SK-N-SH (cell line): Measurements from ENCODE around the gene UBXN10. TPM values are rescaled to one million over a fixed set of nuclear protein-coding genes. Genes with fewer than 3 reads are reported as not detected.

Source experiments
- CTCF ChIA-PET: fragments of 300-600, 350-600 bp; formaldehyde crosslinking; extraction: SDS; loops from one replicate; lab custom pipeline; 2021; lab: Yijun Ruan, JAX
- POLR2A ChIA-PET: fragments of 350-600 bp; sonication (Branson Sonifier 250); formaldehyde crosslinking; extraction: SDS; loops from one replicate; lab custom pipeline; 2020; ENCODE audit warnings: antibody characterized with exemption, inconsistent platforms; lab: Yijun Ruan, JAX
- DNase-seq: peaks from one replicate; pipeline ENCODE4 v3.0.0; 2012
- H2AFZ ChIP-seq: fragments of 200-600 bp; sonication (generic); 2 replicates; pipeline ENCODE4 v1.8.1; 2016; ENCODE audit warnings: antibody characterized with exemption, mild to moderate bottlenecking, low read depth
- H3F3A ChIP-seq: fragments of 200-600 bp; sonication (generic); replicated peaks from 2 replicates; pipeline ENCODE3; 2016; ENCODE audit warnings: antibody characterized with exemption, mild to moderate bottlenecking; ENCODE audit not compliant: insufficient read depth
- H3K27ac ChIP-seq, 2 experiments: fragments of 200-500 bp in 1 of 2; fragments of 200-600 bp in 1 of 2; sonication (Bioruptor generic) in 1 of 2; sonication (generic), shearing (Covaris generic) in 1 of 2; 2 replicates each; pipeline versions ENCODE4 v1.5.1 to v1.6.1; 2014 to 2016; ENCODE audit warnings: low read depth in 2 of 2, inconsistent platforms in 1 of 2, low read length in 1 of 2, mild to moderate bottlenecking in 1 of 2, mixed read lengths in 1 of 2
- H3K27me3 ChIP-seq: fragments of 200-600 bp; sonication (generic), shearing (Covaris generic); 2 replicates; pipeline ENCODE4 v1.6.1; 2016; ENCODE audit warnings: mixed run types; ENCODE audit not compliant: insufficient read depth
- H3K36me3 ChIP-seq, 2 experiments: fragments of 200-500 bp in 1 of 2; fragments of 200-600 bp in 1 of 2; sonication (Bioruptor generic) in 1 of 2; sonication (generic) in 1 of 2; replicated peaks in 1 of 2; 2 replicates each; pipeline versions ENCODE3 to v1.5.1; 2014 to 2016; ENCODE audit warnings: low read length in 1 of 2, mild to moderate bottlenecking in 1 of 2; ENCODE audit not compliant: insufficient read depth in 2 of 2, control insufficient read depth in 1 of 2
- H3K4me1 ChIP-seq, 2 experiments: fragments of 200-500 bp in 1 of 2; fragments of 200-600 bp in 1 of 2; sonication (Bioruptor generic) in 1 of 2; sonication (generic), shearing (Covaris generic) in 1 of 2; 2 replicates each; pipeline versions ENCODE4 v1.5.1 to v1.6.1; 2014 to 2016; ENCODE audit warnings: low read depth in 1 of 2, low read length in 1 of 2, mixed run types in 1 of 2; ENCODE audit not compliant: insufficient read depth in 2 of 2, control insufficient read depth in 1 of 2
- H3K4me2 ChIP-seq: fragments of 200-600 bp; sonication (generic), shearing (Covaris generic); 2 replicates; pipeline ENCODE4 v1.6.1; 2017; ENCODE audit warnings: mixed run types
- H3K4me3 ChIP-seq, 2 experiments: fragments of 200-500 bp in 1 of 2; fragments of 200-600 bp in 1 of 2; sonication (Bioruptor generic) in 1 of 2; sonication (generic), shearing (Covaris generic) in 1 of 2; 2 replicates each; pipeline versions ENCODE4 v1.5.1 to v1.8.1; 2014 to 2016; ENCODE audit warnings: low read depth in 2 of 2, inconsistent platforms in 1 of 2, low read length in 1 of 2, mild to moderate bottlenecking in 1 of 2, mixed read lengths in 1 of 2, moderate library complexity in 1 of 2
- H3K79me2 ChIP-seq: fragments of 200-600 bp; sonication (generic); 2 replicates; pipeline ENCODE4 v1.8.1; 2017; ENCODE audit warnings: mild to moderate bottlenecking; ENCODE audit not compliant: insufficient read depth
- H3K9ac ChIP-seq: fragments of 200-600 bp; sonication (generic); 2 replicates; pipeline ENCODE4 v1.6.1; 2017; ENCODE audit warnings: mixed run types
- H3K9me2 ChIP-seq: fragments of 200-600 bp; sonication (generic); 2 replicates; pipeline ENCODE4 v1.6.1; 2017; ENCODE audit warnings: mixed run types
- H3K9me3 ChIP-seq: fragments of 200-600 bp; sonication (generic); 2 replicates; pipeline ENCODE4 v1.6.1; 2017; ENCODE audit warnings: mixed run types, mild to moderate bottlenecking, moderate library complexity
- H4K20me1 ChIP-seq: fragments of 200-600 bp; sonication (generic); 2 replicates; pipeline ENCODE4 v1.6.1; 2017; ENCODE audit warnings: mild to moderate bottlenecking, mixed run types; ENCODE audit not compliant: insufficient read depth
- CHD2 ChIP-seq: fragments of 150-350 bp; IDR thresholded peaks from 2 replicates; pipeline ENCODE4 v1.6.1; 2018; ENCODE audit warnings: low read length; ENCODE audit not compliant: partially characterized antibody
- FOXJ3 ChIP-seq: sonication (generic); formaldehyde crosslinking; IDR thresholded peaks from 2 replicates; pipeline ENCODE4 v1.5.1; 2020; ENCODE audit warnings: mild to moderate bottlenecking, missing genetic modification reagents
- GATA2 ChIP-seq: sonication (generic); formaldehyde crosslinking; IDR thresholded peaks from 2 replicates; pipeline ENCODE4 v1.5.0; 2020; ENCODE audit warnings: mild to moderate bottlenecking, missing genetic modification reagents
- MXI1 ChIP-seq: IDR thresholded peaks from 2 replicates; pipeline ENCODE4 v1.6.1; 2012; ENCODE audit warnings: mild to moderate bottlenecking, low read depth, low read length, improper control_type of control experiment
- NFIC ChIP-seq: IDR thresholded peaks from 2 replicates; pipeline ENCODE4 v1.4.0; 2012; ENCODE audit warnings: borderline replicate concordance
- NRF1 ChIP-seq: IDR thresholded peaks from 2 replicates; pipeline ENCODE4 v1.6.1; 2012; ENCODE audit warnings: low read depth, mild to moderate bottlenecking, low read length
- RAD21 ChIP-seq: IDR thresholded peaks from 2 replicates; pipeline ENCODE4 v1.6.1; 2012; ENCODE audit warnings: mild to moderate bottlenecking, low read length
- RCOR1 ChIP-seq: fragments of 150-350 bp; IDR thresholded peaks from 2 replicates; pipeline ENCODE4 v1.6.1; 2017; ENCODE audit warnings: antibody characterized with exemption, low read length
- RXRA ChIP-seq: IDR thresholded peaks from 2 replicates; pipeline ENCODE4 v1.4.0; 2012; ENCODE audit warnings: low read depth, mild to moderate bottlenecking, borderline replicate concordance
- SIN3A ChIP-seq: IDR thresholded peaks from 2 replicates; pipeline ENCODE4 v1.6.1; 2012; ENCODE audit warnings: low read depth, mild to moderate bottlenecking, low read length, moderate library complexity, borderline replicate concordance
- TAF1 ChIP-seq: IDR thresholded peaks from 2 replicates; pipeline ENCODE4 v1.6.1; 2012; ENCODE audit warnings: low read depth, mild to moderate bottlenecking, low read length, moderate library complexity, borderline replicate concordance
- TCF12 ChIP-seq: IDR thresholded peaks from 2 replicates; pipeline ENCODE4 v1.4.0; 2012
- TEAD4 ChIP-seq: IDR thresholded peaks from 2 replicates; pipeline ENCODE4 v1.4.0; 2012; ENCODE audit warnings: mild to moderate bottlenecking, borderline replicate concordance; ENCODE audit not compliant: insufficient read depth
- YY1 ChIP-seq: IDR thresholded peaks from 2 replicates; pipeline ENCODE4 v1.4.0; 2012; ENCODE audit warnings: low read depth, mild to moderate bottlenecking
- ZBTB33 ChIP-seq: IDR thresholded peaks from 2 replicates; pipeline ENCODE4 v1.4.0; 2012; ENCODE audit warnings: low read depth, borderline replicate concordance
- WGBS: methylation state at CpG from one replicate; pipeline ENCODE4 v1.1.6; 2017; ENCODE audit warnings: low lambda C conversion rate; 5-methylcytosine and 5-hydroxymethylcytosine counted together
- polyA plus RNA-seq, 3 experiments: library from polyadenylated mRNA; depleted of rRNA; stranded (reverse); fragments of >200 nt; gene quantifications; 2 replicates each; pipeline ENCODE4 v1.2.3, GENCODE V29; 2012
- TF ChIP-seq, protein P1 (sequence below): fragments of 150-350 bp; IDR thresholded peaks from 2 replicates; pipeline ENCODE4 v1.6.1; 2016; ENCODE audit warnings: mild to moderate bottlenecking, low read depth, low read length
- TF ChIP-seq, protein P2 (sequence below): IDR thresholded peaks from 2 replicates; pipeline ENCODE4; 2012
- TF ChIP-seq, protein P3 (sequence below): IDR thresholded peaks from 2 replicates; pipeline ENCODE4 v1.4.0; 2012; ENCODE audit warnings: low read depth, borderline replicate concordance

The UBXN10 gene, protein sequence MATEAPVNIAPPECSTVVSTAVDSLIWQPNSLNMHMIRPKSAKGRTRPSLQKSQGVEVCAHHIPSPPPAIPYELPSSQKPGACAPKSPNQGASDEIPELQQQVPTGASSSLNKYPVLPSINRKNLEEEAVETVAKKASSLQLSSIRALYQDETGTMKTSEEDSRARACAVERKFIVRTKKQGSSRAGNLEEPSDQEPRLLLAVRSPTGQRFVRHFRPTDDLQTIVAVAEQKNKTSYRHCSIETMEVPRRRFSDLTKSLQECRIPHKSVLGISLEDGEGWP
- polyA plus RNA-seq (2012; rRNA removed), result not detected in 2 replicates
- polyA plus RNA-seq (2012; cell fraction: cytosol; rRNA removed), result under 0.01 TPM in 1 of 2 replicates, not detected in the other
- not detected in 2 replicates for polyA plus RNA-seq (2012; cell fraction: nucleus; rRNA removed)

- 29% methylated on average over 22 of the region's 52 CpGs for WGBS
- CTCF ChIA-PET, result no interaction called here
These were observed at the start of gene UBXN10, which contains the start of gene PLA2G2C for GRCh38 chr1:20185834-20186782. TSS of gene UBXN10 (plus strand) at chr1:20186096. CDS start at chr1:20190562, 4,466 bp downstream. TSS of gene PLA2G2C (minus strand) at chr1:20186518. CDS start at chr1:20177363, 9,155 bp downstream.

GRCh38 chr1:20136249-20136648, 49.6 kb upstream of the UBXN10 start:
- H3F3A ChIP-seq, result no peaks in the 10 kb centered on the region
- no peak for DNase-seq
- H3K27me3 ChIP-seq, result no peaks in the 10 kb centered on the region
- ChIA-PET CTCF (interaction anchor here (1.0 to 1.1 kb wide), 3 partner anchors 16 to 162 kb away, joined by 3 read pairs; no protein-coding TSS in a partner anchor), POLR2A (no interaction called here)
- no peaks in the 10 kb centered on the region for H3K9me3 ChIP-seq
- H3K9ac ChIP-seq, result no peak overlapping the region
- no peaks in the 10 kb centered on the region for H3K36me3 ChIP-seq
- H3K4me3 ChIP-seq, result no peak overlapping the region
- H4K20me1 ChIP-seq, result no peaks in the 10 kb centered on the region
- H3K4me1 ChIP-seq, result no peaks in the 10 kb centered on the region
- 78% methylated on average over 3 of the region's 3 CpGs for WGBS
- H3K27ac ChIP-seq, result no peak overlapping the region
- H3K4me2 ChIP-seq, result no peak overlapping the region
- H3K79me2 ChIP-seq, result no peaks in the 10 kb centered on the region
- no peak overlapping the region for H2AFZ ChIP-seq
- no peaks in the 10 kb centered on the region for H3K9me2 ChIP-seq
- TF ChIP-seq CHD2, result no peak
- no peak for TF ChIP-seq NRF1
- TF ChIP-seq NFIC, result no peak
- TF ChIP-seq TAF1, result no peak
- no peak for TF ChIP-seq YY1
- no peak for TF ChIP-seq RCOR1
- TF ChIP-seq, protein P1, sequence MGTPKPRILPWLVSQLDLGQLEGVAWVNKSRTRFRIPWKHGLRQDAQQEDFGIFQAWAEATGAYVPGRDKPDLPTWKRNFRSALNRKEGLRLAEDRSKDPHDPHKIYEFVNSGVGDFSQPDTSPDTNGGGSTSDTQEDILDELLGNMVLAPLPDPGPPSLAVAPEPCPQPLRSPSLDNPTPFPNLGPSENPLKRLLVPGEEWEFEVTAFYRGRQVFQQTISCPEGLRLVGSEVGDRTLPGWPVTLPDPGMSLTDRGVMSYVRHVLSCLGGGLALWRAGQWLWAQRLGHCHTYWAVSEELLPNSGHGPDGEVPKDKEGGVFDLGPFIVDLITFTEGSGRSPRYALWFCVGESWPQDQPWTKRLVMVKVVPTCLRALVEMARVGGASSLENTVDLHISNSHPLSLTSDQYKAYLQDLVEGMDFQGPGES, result no peak
- TF ChIP-seq ZBTB33, result no peak
- TF ChIP-seq GATA2 (CRISPR knock-in tag), result no peak
- no peak for TF ChIP-seq RXRA
- TF ChIP-seq, protein P2, sequence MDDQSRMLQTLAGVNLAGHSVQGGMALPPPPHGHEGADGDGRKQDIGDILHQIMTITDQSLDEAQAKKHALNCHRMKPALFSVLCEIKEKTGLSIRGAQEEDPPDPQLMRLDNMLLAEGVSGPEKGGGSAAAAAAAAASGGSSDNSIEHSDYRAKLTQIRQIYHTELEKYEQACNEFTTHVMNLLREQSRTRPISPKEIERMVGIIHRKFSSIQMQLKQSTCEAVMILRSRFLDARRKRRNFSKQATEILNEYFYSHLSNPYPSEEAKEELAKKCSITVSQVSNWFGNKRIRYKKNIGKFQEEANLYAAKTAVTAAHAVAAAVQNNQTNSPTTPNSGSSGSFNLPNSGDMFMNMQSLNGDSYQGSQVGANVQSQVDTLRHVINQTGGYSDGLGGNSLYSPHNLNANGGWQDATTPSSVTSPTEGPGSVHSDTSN, result no peak

More at GRCh38 chr1:20185834-20186782, at the start of gene UBXN10, which contains the start of gene PLA2G2C:
- no peaks in the 10 kb centered on the region; the same call in 1 of the 2 replicates for H3K27me3 ChIP-seq
- no peak within 1 kb of the TSS for H2AFZ ChIP-seq
- H3K4me2 ChIP-seq, result no peak within 1 kb of the TSS
- POLR2A ChIA-PET, result no interaction called here
- no peaks in the 10 kb centered on the region for H3K36me3 ChIP-seq
- H4K20me1 ChIP-seq, result no peaks in the 10 kb centered on the region
- no peaks in the 10 kb centered on the region for H3K79me2 ChIP-seq
- no peak within 1 kb of the TSS for H3K9ac ChIP-seq
- H3K9me2 ChIP-seq, result no peaks in the 10 kb centered on the region
- no peaks in the 10 kb centered on the region for H3K9me3 ChIP-seq
- no peaks in the 10 kb centered on the region for H3F3A ChIP-seq
- H3K27ac ChIP-seq, result no peak within 1 kb of the TSS
- TF ChIP-seq FOXJ3 (CRISPR knock-in tag) (no peak), RCOR1 (no peak), MXI1 (no peak), TCF12 (no peak), TEAD4 (no peak), RAD21 (no peak), YY1 (no peak), SIN3A (no peak)
- TF ChIP-seq, protein P1, result no peak
- TF ChIP-seq, protein P3, sequence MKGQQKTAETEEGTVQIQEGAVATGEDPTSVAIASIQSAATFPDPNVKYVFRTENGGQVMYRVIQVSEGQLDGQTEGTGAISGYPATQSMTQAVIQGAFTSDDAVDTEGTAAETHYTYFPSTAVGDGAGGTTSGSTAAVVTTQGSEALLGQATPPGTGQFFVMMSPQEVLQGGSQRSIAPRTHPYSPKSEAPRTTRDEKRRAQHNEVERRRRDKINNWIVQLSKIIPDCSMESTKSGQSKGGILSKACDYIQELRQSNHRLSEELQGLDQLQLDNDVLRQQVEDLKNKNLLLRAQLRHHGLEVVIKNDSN, result no peak
- DNase-seq, result peak; percentile 61
- H3K4me1 ChIP-seq, result peaks cover 0 to 3% of the 10 kb centered on the region in 2 experiments; a peak in 1 of 4 replicates
- H3K4me3 ChIP-seq, result no peak within 1 kb of the TSS
